Liver (tissue), 9 donors: Measurements from ENCODE around the gene KRT25. TPM values are rescaled to one million over a fixed set of nuclear protein-coding genes. Genes with fewer than 3 reads are reported as not detected.
A peak's percentile ranks its signal among the peaks of the same experiment; 100 is the strongest.

Experiments used
- DNase-seq: peaks from one replicate; pipeline ENCODE4 v3.0.0-alpha.2; 2017; ENCODE audit warnings: low spot score
- H3K27ac ChIP-seq, 2 donors: one replicate each; pipeline ENCODE4 v1.7.0; 2013; ENCODE audit warnings: inconsistent platforms in 2 of 2, low read length in 2 of 2, control low read depth in 1 of 2, low read depth in 1 of 2, mild to moderate bottlenecking in 1 of 2
- H3K27me3 ChIP-seq, 4 donors: one replicate each; pipeline versions ENCODE4 v1.6.1 to v1.7.0; 2013; ENCODE audit warnings: low read length in 3 of 4, inconsistent platforms in 1 of 4, mild to moderate bottlenecking in 1 of 4, moderate library complexity in 1 of 4; ENCODE audit not compliant: control insufficient read depth in 4 of 4, insufficient read depth in 4 of 4
- H3K36me3 ChIP-seq, 4 donors: one replicate each; pipeline versions ENCODE4 v1.6.1 to v1.7.0; 2013; ENCODE audit warnings: low read length in 3 of 4, mild to moderate bottlenecking in 3 of 4, low read depth in 1 of 4, moderate library complexity in 1 of 4; ENCODE audit not compliant: control insufficient read depth in 4 of 4, insufficient read depth in 3 of 4
- H3K4me1 ChIP-seq, 4 donors: one replicate each; pipeline versions ENCODE4 v1.6.1 to v1.7.0; 2013; ENCODE audit warnings: low read length in 3 of 4, mild to moderate bottlenecking in 3 of 4, moderate library complexity in 1 of 4; ENCODE audit not compliant: control insufficient read depth in 4 of 4, insufficient read depth in 4 of 4
- H3K4me3 ChIP-seq, 3 donors: one replicate each; pipeline versions ENCODE4 v1.6.1 to v1.7.0; 2013; ENCODE audit warnings: low read length in 3 of 3, control low read depth in 1 of 3, low read depth in 1 of 3, mild to moderate bottlenecking in 1 of 3
- H3K9ac ChIP-seq, 2 donors: one replicate each; pipeline ENCODE4 v1.7.0; 2013; ENCODE audit warnings: low read length in 2 of 2, mild to moderate bottlenecking in 2 of 2, moderate library complexity in 2 of 2, control low read depth in 1 of 2, low read depth in 1 of 2
- H3K9me3 ChIP-seq, 4 donors: one replicate each; pipeline versions ENCODE4 v1.6.1 to v1.7.0; 2013; ENCODE audit warnings: low read length in 3 of 4; ENCODE audit not compliant: control insufficient read depth in 4 of 4
- EGR1 ChIP-seq, 2 donors: IDR thresholded peaks; 2 replicates each; pipeline ENCODE4 v1.6.1; 2016 to 2018; ENCODE audit warnings: antibody characterized with exemption in 2 of 2, low read depth in 2 of 2
- FOXA1 ChIP-seq: IDR thresholded peaks from 2 replicates; pipeline ENCODE4 v1.6.1; 2016; ENCODE audit warnings: antibody characterized with exemption
- FOXA2 ChIP-seq: IDR thresholded peaks from 2 replicates; pipeline ENCODE4 v1.6.1; 2016; ENCODE audit warnings: antibody characterized with exemption
- GABPA ChIP-seq, 2 donors: IDR thresholded peaks in 1 of 2; conservative IDR thresholded peaks in 1 of 2; 2 replicates each; pipeline ENCODE4 v1.6.1; 2016; ENCODE audit warnings: antibody characterized with exemption in 2 of 2, mild to moderate bottlenecking in 1 of 2, moderate library complexity in 1 of 2
- JUND ChIP-seq, 2 donors: IDR thresholded peaks; 2 replicates each; pipeline ENCODE4 v1.6.1; 2016; ENCODE audit warnings: antibody characterized with exemption in 2 of 2
- NR2F2 ChIP-seq: IDR thresholded peaks from 2 replicates; pipeline ENCODE4 v1.6.1; 2016; ENCODE audit warnings: antibody characterized with exemption
- RAD21 ChIP-seq, 2 donors: IDR thresholded peaks; 2 replicates each; pipeline ENCODE4 v1.6.1; 2016; ENCODE audit warnings: antibody characterized with exemption in 2 of 2, mild to moderate bottlenecking in 2 of 2
- RXRA ChIP-seq, 2 donors: IDR thresholded peaks; 2 replicates each; pipeline ENCODE4 v1.6.1; 2017 to 2018; ENCODE audit warnings: antibody characterized with exemption in 2 of 2, mild to moderate bottlenecking in 1 of 2
- SP1 ChIP-seq: IDR thresholded peaks from 2 replicates; pipeline ENCODE4 v1.6.1; 2018; ENCODE audit warnings: antibody characterized with exemption, mild to moderate bottlenecking
- YY1 ChIP-seq: IDR thresholded peaks from 2 replicates; pipeline ENCODE4 v1.6.1; 2016; ENCODE audit warnings: antibody characterized with exemption, mild to moderate bottlenecking
- WGBS: extraction: QIAGEN DNeasy Blood & Tissue Kit; methylation state at CpG from one replicate; pipeline ENCODE4 v1.1.7; 2013; 5-methylcytosine and 5-hydroxymethylcytosine counted together
- polyA plus RNA-seq, 2 donors: library from polyadenylated mRNA; stranded (reverse) in 1 of 2; unstranded in 1 of 2; fragments of 200-250 nt in 1 of 2; fragments of >200 nt in 1 of 2; fragmentation: Nextera tagmentation in 1 of 2; extraction: Ambion mirVana in 1 of 2; gene quantifications; one replicate each; pipeline versions ENCODE4 v1.2.1 to v1.2.3, GENCODE V29; 2013 to 2015
- total RNA-seq, 2 donors: library from RNA; depleted of rRNA; stranded (reverse); fragments of >200 nt; gene quantifications; one replicate each; pipeline ENCODE4 v1.2.3, GENCODE V29; 2014
- TF ChIP-seq, protein P1 (sequence below): fragments of 150-350 bp; IDR thresholded peaks from 2 replicates; pipeline ENCODE4 v1.5.1; 2017; ENCODE audit warnings: improper control_type of control experiment, low read depth, low read length; ENCODE audit not compliant: missing input control
- TF ChIP-seq, protein P2 (sequence below): IDR thresholded peaks from 2 replicates; pipeline ENCODE4 v1.6.1; 2016; ENCODE audit warnings: antibody characterized with exemption
- TF ChIP-seq, protein P3 (sequence below): IDR thresholded peaks from 2 replicates; pipeline ENCODE4 v1.6.1; 2016; ENCODE audit warnings: antibody characterized with exemption
- TF ChIP-seq, protein P4 (sequence below): IDR thresholded peaks from 2 replicates; pipeline ENCODE4 v1.6.1; 2016; ENCODE audit warnings: antibody characterized with exemption
- donor health status: healthy.
- donor health status: healthy.
- donor health status: healthy.
- donor health status: healthy.
- donor health status: healthy.

Gene KRT25
- total and polyA plus RNA-seq, 4 donors, result not detected

DNA sequence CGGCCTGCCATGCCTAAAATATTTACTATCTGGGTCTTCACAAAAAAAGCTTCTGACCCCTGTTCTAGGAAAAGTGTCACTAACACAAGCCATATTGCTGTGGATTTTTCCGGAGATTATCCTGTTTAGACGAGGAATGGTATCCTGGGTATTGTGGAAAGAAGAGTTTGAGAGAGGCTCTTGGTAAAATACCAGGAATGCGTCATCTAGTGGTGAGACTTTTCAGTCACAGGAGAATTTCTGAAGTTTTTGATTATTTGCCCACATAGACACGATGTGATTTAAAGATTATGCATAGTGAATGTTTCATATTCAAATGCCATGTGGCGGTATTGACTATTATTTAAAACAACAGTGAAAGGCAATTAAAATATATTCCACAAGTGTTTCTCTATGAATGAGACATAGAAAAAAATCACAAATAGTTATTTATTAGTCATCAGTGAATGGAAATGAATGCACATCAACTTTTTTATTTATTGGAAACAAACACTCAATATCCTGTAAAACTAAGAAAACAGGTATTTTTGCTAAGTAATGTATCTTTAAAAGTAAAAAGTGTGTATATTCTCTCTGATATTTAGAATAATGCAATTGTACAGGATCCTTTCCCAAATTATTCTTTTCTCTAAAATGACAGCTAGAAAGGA is 36.8 kb upstream of the KRT25 start:
- WGBS, result 27% methylated on average over 6 of the region's 6 CpGs
- no peak for DNase-seq
- Histone ChIP-seq H3K4me3 (no peak overlapping the region), H3K27me3 (peaks cover 0 to 4% (median 0%) of the 10 kb centered on the region in 4 donors), H3K27ac (no peak overlapping the region), H3K9me3 (no peaks in the 10 kb centered on the region), H3K4me1 (peaks cover 0 to 4% (median 0%) of the 10 kb centered on the region in 4 donors), H3K36me3 (no peaks in the 10 kb centered on the region), H3K9ac (no peak overlapping the region)
- TF ChIP-seq RAD21 (IDR thresholded peaks at IDR 0.05) (peak; percentile 82 to 91), SP1 (no peak)
- TF ChIP-seq, protein P1, sequence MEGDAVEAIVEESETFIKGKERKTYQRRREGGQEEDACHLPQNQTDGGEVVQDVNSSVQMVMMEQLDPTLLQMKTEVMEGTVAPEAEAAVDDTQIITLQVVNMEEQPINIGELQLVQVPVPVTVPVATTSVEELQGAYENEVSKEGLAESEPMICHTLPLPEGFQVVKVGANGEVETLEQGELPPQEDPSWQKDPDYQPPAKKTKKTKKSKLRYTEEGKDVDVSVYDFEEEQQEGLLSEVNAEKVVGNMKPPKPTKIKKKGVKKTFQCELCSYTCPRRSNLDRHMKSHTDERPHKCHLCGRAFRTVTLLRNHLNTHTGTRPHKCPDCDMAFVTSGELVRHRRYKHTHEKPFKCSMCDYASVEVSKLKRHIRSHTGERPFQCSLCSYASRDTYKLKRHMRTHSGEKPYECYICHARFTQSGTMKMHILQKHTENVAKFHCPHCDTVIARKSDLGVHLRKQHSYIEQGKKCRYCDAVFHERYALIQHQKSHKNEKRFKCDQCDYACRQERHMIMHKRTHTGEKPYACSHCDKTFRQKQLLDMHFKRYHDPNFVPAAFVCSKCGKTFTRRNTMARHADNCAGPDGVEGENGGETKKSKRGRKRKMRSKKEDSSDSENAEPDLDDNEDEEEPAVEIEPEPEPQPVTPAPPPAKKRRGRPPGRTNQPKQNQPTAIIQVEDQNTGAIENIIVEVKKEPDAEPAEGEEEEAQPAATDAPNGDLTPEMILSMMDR, result peak; percentile 74

DNA sequence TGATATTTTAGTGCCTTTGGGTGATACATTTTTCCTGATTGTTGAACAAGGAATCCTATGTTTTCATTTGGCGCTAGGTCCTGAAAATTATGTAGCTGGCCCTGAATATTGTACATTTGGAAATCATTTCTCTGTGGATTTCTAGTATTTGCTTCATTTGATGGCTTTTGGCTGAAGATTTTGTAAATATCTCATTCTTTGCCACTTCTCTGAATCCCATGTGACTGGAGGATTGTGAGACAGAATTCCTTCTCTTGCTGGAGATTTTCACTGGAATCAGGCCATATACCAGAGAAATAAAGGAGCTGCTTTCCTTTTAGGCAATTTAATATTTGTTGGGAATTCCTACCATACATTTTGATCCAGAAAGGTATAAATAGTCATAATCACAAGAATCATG is 36.0 kb upstream of the KRT25 start:
- H3K27ac ChIP-seq, result no peak overlapping the region
- WGBS, result 95% methylated on average over 1 of the region's 1 CpG
- H3K9me3 ChIP-seq, result no peaks in the 10 kb centered on the region
- peaks cover 0 to 4% (median 0%) of the 10 kb centered on the region in 4 donors for H3K27me3 ChIP-seq
- H3K4me3 ChIP-seq, result no peak overlapping the region
- H3K36me3 ChIP-seq, result no peaks in the 10 kb centered on the region
- H3K4me1 ChIP-seq, result peaks cover 0 to 4% (median 0%) of the 10 kb centered on the region in 4 donors
- no peak overlapping the region for H3K9ac ChIP-seq
- DNase-seq, result no peak
- TF ChIP-seq, protein P1, result no peak
- TF ChIP-seq, protein P2, sequence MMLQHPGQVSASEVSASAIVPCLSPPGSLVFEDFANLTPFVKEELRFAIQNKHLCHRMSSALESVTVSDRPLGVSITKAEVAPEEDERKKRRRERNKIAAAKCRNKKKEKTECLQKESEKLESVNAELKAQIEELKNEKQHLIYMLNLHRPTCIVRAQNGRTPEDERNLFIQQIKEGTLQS, result no peak
- TF ChIP-seq FOXA2, result no peak
- no peak for TF ChIP-seq NR2F2
- TF ChIP-seq SP1, result no peak
- no peak for TF ChIP-seq EGR1 (IDR thresholded peaks at IDR 0.05; ENCODE audit: low read depth in 2 of 2)
- TF ChIP-seq, protein P3, sequence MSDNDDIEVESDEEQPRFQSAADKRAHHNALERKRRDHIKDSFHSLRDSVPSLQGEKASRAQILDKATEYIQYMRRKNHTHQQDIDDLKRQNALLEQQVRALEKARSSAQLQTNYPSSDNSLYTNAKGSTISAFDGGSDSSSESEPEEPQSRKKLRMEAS, result no peak
- TF ChIP-seq JUND (IDR thresholded peaks at IDR 0.05), result no peak
- TF ChIP-seq YY1, result no peak
- no peak for TF ChIP-seq RXRA (IDR thresholded peaks at IDR 0.05)
- TF ChIP-seq GABPA (IDR thresholded peaks at IDR 0.05 in 1 of 2, conservative IDR thresholded peaks at IDR 0.05 in 1 of 2), result no peak
- no peak for TF ChIP-seq FOXA1
- TF ChIP-seq, protein P4, sequence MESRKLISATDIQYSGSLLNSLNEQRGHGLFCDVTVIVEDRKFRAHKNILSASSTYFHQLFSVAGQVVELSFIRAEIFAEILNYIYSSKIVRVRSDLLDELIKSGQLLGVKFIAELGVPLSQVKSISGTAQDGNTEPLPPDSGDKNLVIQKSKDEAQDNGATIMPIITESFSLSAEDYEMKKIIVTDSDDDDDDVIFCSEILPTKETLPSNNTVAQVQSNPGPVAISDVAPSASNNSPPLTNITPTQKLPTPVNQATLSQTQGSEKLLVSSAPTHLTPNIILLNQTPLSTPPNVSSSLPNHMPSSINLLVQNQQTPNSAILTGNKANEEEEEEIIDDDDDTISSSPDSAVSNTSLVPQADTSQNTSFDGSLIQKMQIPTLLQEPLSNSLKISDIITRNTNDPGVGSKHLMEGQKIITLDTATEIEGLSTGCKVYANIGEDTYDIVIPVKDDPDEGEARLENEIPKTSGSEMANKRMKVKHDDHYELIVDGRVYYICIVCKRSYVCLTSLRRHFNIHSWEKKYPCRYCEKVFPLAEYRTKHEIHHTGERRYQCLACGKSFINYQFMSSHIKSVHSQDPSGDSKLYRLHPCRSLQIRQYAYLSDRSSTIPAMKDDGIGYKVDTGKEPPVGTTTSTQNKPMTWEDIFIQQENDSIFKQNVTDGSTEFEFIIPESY, result no peak
- no peak for TF ChIP-seq RAD21 (IDR thresholded peaks at IDR 0.05)
